ENCODE measurements around the gene ACSL1. TPM values are rescaled to one million over a fixed set of nuclear protein-coding genes. Genes with fewer than 3 reads are reported as not detected.

ACSL1 gene
- total and polyA plus RNA-seq, 2 donors (not counting 1 experiment from before 2014, with no cell fraction given) = 15.4 to 30.1 TPM

- Histone ChIP-seq H3K9ac (ENCODE audit: insufficient read depth, low read length) (no peak overlapping the region), H3K27ac (ENCODE audit: insufficient read depth, low read length) (no peak overlapping the region), H3K9me3 (ENCODE audit: control insufficient read depth, insufficient read depth, low read depth, low read length) (no peaks in the 10 kb centered on the region), H3K79me2 (ENCODE audit: control insufficient read depth, insufficient read depth, low read length) (no peaks in the 10 kb centered on the region), H2AFZ (ENCODE audit: low read length) (no peak overlapping the region), H3K4me3 (replicated peaks in 1 of 4; ENCODE audit: control extremely low read depth in 1 of 4, insufficient read depth in 1 of 4, low read depth in 3 of 4, low read length in 4 of 4) (no peak overlapping the region), H4K20me1 (ENCODE audit: control insufficient read depth, extremely low read depth, insufficient read depth, low read length) (no peaks in the 10 kb centered on the region), H3K27me3 (ENCODE audit: control insufficient read depth, insufficient read depth, low read length) (no peaks in the 10 kb centered on the region), H3K4me2 (ENCODE audit: extremely low read depth, insufficient read depth, low read length) (no peak overlapping the region), H3K36me3 (ENCODE audit: control insufficient read depth, insufficient read depth, low read length) (no peaks in the 10 kb centered on the region), H3K4me1 (ENCODE audit: control insufficient read depth, extremely low read depth, insufficient read depth, low read length) (no peaks in the 10 kb centered on the region)
- no peak for TF ChIP-seq CTCF (conservative IDR thresholded peaks at IDR 0.05 in 1 of 2, IDR thresholded peaks at IDR 0.05 in 1 of 2; ENCODE audit: low read depth in 1 of 2, low read length in 2 of 2)
- DNase-seq (ENCODE audit: low read depth in 2 of 2) = no peak
Observed at GRCh38 chr4:184860018-184860779, 34.4 kb upstream of the ACSL1 start.

- Histone ChIP-seq H3K79me2 (ENCODE audit: control insufficient read depth, insufficient read depth, low read length) (no peaks in the 10 kb centered on the region), H2AFZ (ENCODE audit: low read length) (no peak overlapping the region), H3K4me1 (ENCODE audit: control insufficient read depth, extremely low read depth, insufficient read depth, low read length) (no peaks in the 10 kb centered on the region), H3K27ac (ENCODE audit: insufficient read depth, low read length) (no peak overlapping the region), H3K9me3 (ENCODE audit: control insufficient read depth, insufficient read depth, low read depth, low read length) (no peaks in the 10 kb centered on the region), H3K9ac (ENCODE audit: insufficient read depth, low read length) (no peak overlapping the region), H3K36me3 (ENCODE audit: control insufficient read depth, insufficient read depth, low read length) (no peaks in the 10 kb centered on the region), H3K4me3 (replicated peaks in 1 of 4; ENCODE audit: control extremely low read depth in 1 of 4, insufficient read depth in 1 of 4, low read depth in 3 of 4, low read length in 4 of 4) (no peak overlapping the region), H3K4me2 (ENCODE audit: extremely low read depth, insufficient read depth, low read length) (no peak overlapping the region), H4K20me1 (ENCODE audit: control insufficient read depth, extremely low read depth, insufficient read depth, low read length) (no peaks in the 10 kb centered on the region), H3K27me3 (ENCODE audit: control insufficient read depth, insufficient read depth, low read length) (no peaks in the 10 kb centered on the region)
- DNase-seq (ENCODE audit: low read depth in 2 of 2) = no peak
- TF ChIP-seq CTCF (conservative IDR thresholded peaks at IDR 0.05 in 1 of 2, IDR thresholded peaks at IDR 0.05 in 1 of 2; ENCODE audit: low read depth in 1 of 2, low read length in 2 of 2) = no peak
- no peak for TF ChIP-seq EZH2 (IDR thresholded peaks at IDR 0.05; ENCODE audit: low read length, missing control alignments)
Observed at GRCh38 chr4:184857441-184858121, 31.8 kb upstream of the ACSL1 start.

GRCh38 chr4:184856277-184856609 is 30.5 kb upstream of the ACSL1 start:
- Histone ChIP-seq H3K9me3 (ENCODE audit: control insufficient read depth, insufficient read depth, low read depth, low read length) (no peaks in the 10 kb centered on the region), H3K4me1 (ENCODE audit: control insufficient read depth, extremely low read depth, insufficient read depth, low read length) (no peaks in the 10 kb centered on the region), H3K36me3 (ENCODE audit: control insufficient read depth, insufficient read depth, low read length) (no peaks in the 10 kb centered on the region), H4K20me1 (ENCODE audit: control insufficient read depth, extremely low read depth, insufficient read depth, low read length) (no peaks in the 10 kb centered on the region), H3K79me2 (ENCODE audit: control insufficient read depth, insufficient read depth, low read length) (no peaks in the 10 kb centered on the region), H3K9ac (ENCODE audit: insufficient read depth, low read length) (no peak overlapping the region), H2AFZ (ENCODE audit: low read length) (no peak overlapping the region), H3K4me3 (replicated peaks in 1 of 4; ENCODE audit: control extremely low read depth in 1 of 4, insufficient read depth in 1 of 4, low read depth in 3 of 4, low read length in 4 of 4) (no peak overlapping the region), H3K4me2 (ENCODE audit: extremely low read depth, insufficient read depth, low read length) (no peak overlapping the region), H3K27me3 (ENCODE audit: control insufficient read depth, insufficient read depth, low read length) (no peaks in the 10 kb centered on the region), H3K27ac (ENCODE audit: insufficient read depth, low read length) (no peak overlapping the region)
- no peak for DNase-seq (ENCODE audit: low read depth in 2 of 2)
- TF ChIP-seq CTCF (conservative IDR thresholded peaks at IDR 0.05 in 1 of 2, IDR thresholded peaks at IDR 0.05 in 1 of 2; ENCODE audit: low read depth in 1 of 2, low read length in 2 of 2) = no peak
- no peak for TF ChIP-seq EZH2 (IDR thresholded peaks at IDR 0.05; ENCODE audit: low read length, missing control alignments)
